HG02642 (cell line): Measurements from ENCODE around the gene AGAP4.
"Not testable (repeated sequence)": the region's sequence is repeated elsewhere in the genome, so short reads cannot be mapped to it uniquely, and the experiment has no call there.

Experiments
- ATAC-seq: cut with Tn5 transposase; IDR thresholded peaks from one replicate; pipeline ENCODE4 v1.9.1; 2021; ENCODE audit warnings: mild to moderate bottlenecking; ENCODE audit not compliant: unreplicated experiment, poor library complexity

AGAP4 gene

DNA sequence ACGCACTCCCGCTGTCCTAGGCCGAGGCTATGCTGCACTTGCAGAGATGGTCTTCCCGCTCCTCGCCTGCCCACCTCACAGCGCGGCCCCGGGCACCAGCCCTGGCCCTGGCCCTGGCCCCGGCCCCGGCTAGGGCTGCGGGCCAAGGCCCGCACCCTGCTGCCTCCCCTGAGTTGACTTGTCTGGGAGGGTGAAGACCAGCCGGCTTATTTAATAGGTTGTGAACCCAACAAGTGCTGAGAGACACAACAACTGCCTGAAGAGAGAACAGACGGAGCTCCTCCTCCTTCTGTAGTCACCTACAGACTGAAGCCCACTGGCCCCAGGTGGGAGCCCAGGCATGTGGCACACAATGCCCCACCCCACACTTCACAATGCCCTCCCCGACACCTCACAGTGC lies at the start of gene AGAP4:
TSS of gene AGAP4 (minus strand) at position 101 of the 400 bp plus-strand sequence. CDS start 153 bp downstream, outside the sequence.
- ATAC-seq = not testable (repeated sequence)

DNA sequence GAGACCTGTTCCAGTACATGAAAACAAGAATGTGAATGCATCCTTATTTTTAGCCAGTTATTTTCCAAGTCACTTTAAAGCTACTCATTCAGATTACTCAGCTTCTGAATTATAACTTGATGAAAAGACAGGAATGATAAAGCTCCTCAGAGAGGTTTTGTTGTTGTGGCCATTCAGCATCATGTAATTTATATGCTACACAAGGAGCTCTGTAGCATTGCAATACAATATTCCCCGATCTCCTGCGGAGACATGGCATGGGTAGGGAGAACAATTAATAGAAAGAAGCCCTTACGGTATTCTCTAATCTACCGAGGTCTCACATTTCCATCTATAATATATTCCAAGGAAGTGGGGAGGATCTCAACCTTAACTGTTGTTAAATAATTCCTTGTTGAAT lies 43.4 kb upstream of the AGAP4 start:
- not testable (repeated sequence) for ATAC-seq

DNA sequence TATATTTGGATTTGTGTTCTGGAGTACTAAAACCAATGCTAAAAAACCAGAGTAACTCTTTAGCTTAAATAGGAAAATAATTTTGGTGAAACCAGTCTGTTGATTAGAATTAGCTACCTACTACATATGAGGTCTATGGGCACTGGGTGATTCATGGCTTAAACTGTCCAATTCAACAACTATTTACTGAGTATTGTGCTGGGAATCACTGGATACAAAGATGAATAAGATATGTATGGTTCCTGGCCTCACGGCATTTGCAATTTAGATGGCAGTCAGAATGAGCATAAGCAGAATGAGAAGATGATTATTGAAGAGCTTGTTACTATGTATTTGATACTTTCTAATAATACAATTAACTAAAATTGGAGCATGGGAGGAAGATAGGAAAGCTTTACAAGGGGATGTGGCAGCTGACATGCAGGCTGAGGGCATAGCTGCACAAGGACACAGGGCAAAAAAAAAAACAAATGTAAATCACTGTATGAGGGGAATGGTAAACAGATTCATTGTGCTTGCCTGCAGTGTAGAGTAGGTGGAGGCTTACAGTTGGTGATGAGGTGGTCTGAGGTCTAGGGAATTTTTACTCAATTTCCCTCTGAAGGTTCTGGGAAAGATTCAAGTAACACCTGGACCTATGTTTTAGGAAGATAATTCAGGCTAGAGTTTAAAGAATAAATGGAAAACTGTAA lies 42.4 kb upstream of the AGAP4 start:
- not testable (repeated sequence) for ATAC-seq

DNA sequence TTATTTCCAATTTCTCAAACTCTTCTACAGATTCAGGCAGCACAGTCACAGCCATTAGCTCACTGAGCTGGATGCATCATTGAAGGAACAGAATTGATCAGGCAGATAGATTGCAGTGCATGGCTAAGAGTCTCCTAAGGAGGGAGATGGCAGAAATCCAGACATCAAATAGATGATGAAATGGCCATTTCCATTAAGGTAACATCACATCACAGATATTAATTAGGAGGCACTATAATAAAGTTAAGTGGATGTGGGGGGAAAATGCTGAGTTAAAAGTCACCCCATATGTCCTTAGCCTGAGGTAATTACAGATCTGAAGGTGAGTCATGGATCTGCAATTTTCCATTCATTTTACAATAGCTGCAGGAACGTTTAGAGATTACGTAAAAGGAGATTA lies 35.6 kb upstream of the AGAP4 start:
- ATAC-seq = not testable (repeated sequence)

DNA sequence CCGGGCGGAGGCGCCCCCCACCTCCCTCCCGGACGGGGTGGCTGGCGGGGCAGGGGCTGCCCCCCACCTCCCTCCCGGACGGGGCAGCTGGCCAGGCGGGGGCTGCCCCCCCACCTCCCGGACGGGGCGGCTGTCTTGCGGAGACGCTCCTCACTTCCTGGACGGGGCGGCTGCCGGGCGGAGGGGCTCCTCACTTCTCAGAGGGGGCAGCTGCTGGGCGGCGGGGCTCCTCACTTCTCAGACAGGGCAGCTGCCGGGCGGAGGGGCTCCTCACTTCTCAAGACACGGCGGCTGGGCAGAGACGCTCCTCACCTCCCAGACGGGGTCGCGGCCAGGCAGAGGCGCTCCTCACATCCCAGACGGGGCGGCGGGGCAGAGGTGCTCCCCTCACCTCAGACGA lies 18.1 kb upstream of the AGAP4 start:
- ATAC-seq = not testable (repeated sequence)

DNA sequence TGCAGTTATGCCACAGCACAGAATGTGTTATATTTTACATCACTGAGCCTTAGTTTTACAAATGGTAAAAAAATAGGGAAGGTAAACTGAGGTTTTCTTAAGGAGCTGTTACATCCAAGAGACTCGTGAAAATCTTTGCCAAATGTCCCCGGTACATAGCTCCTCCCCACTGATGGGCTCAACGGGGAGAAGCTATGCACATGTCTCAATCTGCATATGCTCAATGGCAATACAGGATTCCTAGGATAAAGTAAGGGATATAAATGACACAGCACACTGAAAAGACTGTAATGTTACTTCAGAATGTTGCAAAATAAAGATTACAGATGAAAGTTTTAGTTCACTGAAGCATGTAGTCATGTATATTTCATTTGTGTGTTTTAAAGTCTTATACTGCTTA lies 17.0 kb upstream of the AGAP4 start:
- ATAC-seq = not testable (repeated sequence)

DNA sequence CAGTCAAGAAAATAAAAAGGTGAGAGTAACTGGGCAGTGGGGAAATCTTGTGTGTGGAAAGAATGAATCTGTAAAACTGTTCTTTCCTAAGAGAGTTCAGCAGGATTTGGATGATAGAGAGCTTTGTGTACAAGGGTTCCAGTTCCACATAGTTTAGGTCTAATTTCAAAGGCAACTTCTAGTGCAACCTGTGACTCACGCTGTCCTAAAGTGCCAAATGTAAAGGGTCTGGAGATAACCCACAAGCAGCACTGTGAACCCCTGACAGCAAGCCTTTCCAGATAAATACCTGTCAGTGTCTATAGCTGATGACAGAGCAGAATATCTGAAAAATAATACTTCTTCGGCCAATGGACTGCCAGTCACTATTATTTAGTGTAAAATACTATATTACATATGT lies 16.3 kb upstream of the AGAP4 start:
- ATAC-seq = not testable (repeated sequence)

DNA sequence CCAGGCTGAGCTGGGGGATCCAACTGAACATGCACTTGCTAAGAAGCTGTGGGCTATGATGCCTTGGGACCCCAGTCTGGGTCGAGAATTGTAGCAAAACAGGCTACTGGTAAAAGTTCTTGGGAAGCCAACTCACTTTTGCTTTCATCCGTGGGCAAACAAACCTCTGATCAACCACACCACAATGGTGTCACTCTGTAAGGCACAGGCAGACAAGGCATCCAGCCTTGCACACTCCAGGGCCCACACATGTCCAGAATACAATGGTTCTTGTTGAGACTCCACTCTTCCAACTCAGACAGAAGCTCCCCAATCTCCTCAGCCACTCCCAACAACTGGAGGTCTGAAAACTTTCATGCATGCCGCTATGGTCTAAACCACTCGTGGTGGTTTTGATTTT lies 10.6 kb upstream of the AGAP4 start:
- ATAC-seq = not testable (repeated sequence)

DNA sequence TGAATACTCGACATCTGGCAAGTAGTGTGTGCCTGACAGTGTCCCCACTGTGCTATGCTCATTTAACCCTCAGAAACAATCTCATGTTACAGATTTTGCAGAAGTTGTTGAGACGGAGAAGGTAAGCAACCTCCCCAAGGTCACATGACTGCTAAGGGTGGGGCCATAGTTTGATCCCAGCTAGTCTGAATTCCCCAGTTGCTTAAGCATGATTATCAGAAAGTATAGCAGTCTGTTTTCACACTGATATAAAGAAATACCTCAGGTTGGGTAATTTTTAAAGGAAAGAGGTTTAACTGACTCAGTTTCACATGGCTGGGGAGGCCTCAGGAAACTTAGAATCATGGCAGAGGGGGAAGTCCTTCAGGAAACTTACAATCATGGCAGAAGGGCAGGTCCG lies 1.2 kb upstream of the AGAP4 start:
- not testable (repeated sequence) for ATAC-seq

DNA sequence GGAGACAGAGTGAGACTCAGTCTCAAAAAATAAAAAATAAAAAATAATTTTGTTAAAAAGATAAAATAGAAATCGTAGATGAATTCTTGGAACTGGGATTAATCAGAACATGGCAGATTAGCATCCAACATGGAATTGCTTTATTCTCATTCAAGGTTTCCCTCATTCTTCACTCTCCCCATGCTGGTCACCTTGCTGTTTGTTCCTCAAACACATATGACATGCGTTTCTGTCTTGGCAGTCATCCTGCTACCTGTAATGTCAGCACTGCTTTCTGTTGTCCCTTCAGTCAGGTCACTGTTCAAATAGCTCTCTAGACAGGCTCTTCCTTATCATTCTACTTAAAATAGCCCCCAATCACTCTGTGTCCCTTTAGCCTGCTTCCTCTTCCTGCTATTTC lies 24.4 kb downstream of the AGAP4 start:
- ATAC-seq = not testable (repeated sequence)

DNA sequence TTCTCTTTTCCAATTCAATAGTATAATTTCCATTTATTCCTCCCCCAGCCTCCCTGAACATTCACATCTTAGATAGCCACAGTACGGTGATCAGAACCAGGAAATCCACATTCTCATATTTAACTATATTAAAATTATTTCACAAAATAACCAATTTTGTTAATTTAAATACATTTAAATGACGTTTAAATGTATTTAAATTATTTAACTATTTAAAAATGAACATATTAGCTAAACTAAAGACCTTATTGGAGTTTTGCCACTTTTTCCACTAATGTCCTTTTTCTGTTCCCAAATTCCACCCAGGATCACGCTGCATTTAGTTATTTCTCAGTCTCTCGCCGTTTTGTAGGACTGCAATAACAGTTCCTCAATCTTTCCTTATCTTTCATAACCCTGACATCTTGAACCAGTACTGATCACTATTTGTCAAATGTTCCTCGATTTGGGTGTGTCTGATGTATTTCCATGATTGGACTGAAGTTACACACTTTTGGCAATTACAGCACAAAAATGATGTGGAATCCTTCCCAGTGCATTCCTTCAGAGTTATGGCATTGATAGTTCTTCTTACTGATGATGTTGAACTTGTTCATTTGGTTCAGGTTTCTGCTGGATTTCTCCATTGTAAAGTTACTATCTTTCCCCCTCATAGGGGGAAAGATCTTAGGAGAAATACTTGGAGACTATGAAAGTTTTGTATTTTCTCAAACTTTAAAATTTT lies 27.0 kb downstream of the AGAP4 start:
- not testable (repeated sequence) for ATAC-seq

DNA sequence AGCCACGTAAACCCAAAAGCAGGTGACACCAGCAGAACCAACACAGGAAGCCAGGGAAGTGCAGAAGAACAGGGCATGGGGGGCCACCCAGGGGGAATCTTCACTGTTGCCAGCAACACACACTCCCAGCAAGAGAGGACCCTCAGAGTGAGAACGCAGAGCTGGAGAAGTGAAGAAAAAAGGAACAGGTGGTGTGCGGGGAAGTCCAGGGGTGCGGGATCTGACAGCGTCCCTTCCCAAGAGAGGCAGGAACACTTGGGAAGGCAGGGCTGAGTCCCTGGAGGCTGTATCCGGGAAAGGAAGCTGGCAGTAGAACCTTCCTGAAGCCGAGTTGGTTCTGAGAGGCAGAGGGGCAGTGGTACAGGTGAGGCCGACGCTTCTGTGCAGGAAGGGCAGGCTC lies 27.7 kb downstream of the AGAP4 start:
- ATAC-seq = no peak

DNA sequence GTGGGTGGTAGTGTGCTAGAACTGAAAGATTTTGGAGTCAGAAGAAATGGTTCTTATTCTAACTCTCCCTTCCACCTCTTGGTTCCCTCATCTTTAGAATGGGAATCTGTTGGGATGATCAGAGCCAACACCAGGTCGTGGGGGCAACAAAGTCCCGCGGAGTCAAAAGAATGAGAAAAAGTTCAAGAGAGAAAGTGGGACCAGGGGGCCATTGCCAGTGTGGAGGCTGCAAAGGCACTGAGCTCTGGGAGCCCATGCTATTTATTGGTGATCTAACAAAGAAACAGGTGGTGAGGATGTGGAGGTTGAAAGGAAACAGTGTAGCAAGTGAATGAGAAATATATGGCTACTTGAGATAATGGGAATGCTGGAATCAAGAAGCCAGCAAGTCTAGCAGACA lies 29.4 kb downstream of the AGAP4 start:
- ATAC-seq = no peak

DNA sequence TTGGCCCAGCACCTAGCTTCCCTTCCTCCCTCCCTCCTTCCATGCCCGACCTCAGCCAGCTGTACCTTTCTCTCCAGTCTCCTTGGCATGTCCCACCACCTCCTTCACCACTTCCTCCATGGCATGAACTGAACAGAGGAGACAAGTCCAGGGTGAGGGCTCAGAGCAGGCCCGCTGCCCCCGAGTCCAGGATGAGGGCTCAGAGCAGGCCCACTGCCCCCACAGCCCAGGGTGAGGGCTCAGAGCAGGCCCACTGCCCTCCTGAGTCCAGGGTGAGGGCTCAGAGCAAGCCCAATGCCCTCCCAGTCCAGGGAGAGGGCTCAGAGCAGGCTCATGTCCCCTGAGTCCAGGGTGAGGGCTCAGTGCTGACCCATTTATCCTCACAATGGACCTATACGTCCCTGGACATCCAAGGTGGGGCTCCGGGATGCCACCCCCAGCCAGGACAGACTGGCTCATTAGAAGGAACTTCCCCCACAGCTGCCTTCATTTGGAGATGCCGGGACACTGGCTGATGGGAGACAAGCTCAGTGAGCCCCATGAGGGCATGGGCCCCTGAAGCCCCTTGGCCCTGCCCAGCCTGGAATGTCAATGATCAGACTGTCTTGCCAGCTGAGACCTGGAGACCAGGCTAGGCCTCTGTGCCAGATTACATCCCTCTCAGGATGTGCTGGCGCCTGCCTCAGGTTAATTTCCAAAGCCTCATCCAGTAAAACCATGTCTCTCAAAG lies 30.0 kb downstream of the AGAP4 start:
- ATAC-seq = no peak

DNA sequence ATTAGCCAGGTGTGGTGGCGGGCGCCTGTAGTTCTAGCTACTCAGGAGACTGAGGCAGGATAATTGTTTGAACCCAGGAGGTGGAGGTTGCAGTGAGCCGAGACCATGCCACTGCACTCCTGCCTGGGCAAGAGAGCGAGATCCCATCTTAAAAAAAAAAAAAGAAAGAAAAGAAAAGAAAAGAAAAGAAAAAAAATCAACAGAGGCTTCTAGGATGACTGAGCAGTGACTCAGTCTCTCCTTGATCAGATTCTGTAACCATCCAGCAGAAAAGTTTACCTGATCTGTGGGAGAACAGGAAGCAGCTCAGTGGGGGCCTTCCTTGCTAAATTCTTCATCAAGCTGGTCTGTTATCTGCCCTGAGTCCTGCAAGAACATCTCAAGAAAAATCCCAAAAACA lies 33.2 kb downstream of the AGAP4 start:
- ATAC-seq = not testable (repeated sequence)

DNA sequence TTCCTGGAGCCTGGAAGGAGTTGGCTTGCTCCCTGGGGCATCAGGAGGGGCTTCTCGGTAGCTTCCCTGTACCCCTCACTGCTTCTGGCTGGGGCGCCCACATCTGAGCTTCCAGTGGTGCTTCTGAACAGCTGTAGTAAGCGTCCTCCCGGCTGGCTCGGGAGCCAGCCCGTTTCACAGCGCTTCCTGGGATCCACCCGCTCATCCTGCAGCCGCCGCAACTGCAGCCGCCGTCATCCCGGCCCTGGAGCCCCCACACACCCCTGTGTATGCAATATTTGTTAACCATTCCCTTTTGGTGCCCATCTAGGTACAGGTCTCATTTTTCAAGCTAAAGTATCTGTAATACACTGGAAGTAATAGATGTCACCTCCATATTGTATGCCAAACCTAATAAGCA lies 34.3 kb downstream of the AGAP4 start:
- ATAC-seq = not testable (repeated sequence)

DNA sequence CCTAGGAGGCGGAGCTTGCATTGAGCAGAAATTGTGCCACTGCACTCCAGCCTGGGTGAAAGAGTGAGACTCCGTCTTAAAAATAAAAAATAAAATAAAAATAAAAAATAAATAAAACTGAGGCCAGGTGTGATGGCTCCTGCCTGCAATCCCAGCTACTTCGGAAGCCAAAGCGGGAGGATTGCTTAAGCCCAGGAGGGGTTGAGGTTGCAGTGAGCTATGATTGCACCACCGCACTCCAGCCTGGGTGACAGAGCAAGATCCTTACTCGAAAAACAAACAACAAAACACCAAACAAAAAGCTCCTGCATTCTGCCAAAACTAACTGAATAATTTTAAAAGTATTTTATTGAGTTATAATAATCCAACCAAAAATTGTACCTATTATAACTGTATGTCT lies 36.2 kb downstream of the AGAP4 start:
- ATAC-seq = no peak

DNA sequence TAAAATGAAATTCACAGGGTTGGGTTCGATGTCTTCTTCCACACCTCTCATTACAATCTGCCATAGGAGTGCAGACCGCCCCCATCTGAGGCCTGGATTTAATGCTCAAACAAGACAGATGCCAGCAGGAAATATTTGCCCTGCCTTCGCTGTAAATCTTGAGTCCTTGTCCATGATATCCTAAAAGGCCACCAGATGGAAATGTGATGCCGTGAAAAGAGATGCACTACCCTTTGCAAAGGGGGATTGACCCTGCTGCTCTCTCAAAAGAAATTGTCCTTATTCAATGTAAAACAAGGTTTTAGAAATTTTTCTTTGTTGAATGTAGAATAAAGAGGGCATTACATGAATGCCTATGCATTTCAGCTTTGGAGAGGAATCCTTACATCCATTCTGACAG lies 37.5 kb downstream of the AGAP4 start:
- ATAC-seq = no peak

DNA sequence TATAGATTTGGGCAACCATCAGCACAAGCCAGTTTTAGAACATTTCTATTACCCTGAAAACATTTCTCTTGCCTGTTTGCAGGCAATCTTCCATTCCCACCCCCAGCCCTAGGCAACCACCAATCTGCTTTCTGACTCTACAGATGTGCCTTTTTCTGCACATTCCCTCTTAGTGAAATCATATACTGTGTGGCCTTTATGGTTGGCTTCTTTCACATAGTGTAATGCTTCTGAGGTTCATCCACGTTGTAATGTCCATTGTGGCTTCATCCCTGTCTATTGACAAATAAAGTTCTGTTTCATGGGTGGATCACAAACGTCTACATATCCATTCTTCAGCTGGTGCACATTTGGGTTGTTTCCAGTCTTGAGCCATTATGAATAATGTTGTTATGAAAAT lies 42.3 kb downstream of the AGAP4 start:
- not testable (repeated sequence) for ATAC-seq

DNA sequence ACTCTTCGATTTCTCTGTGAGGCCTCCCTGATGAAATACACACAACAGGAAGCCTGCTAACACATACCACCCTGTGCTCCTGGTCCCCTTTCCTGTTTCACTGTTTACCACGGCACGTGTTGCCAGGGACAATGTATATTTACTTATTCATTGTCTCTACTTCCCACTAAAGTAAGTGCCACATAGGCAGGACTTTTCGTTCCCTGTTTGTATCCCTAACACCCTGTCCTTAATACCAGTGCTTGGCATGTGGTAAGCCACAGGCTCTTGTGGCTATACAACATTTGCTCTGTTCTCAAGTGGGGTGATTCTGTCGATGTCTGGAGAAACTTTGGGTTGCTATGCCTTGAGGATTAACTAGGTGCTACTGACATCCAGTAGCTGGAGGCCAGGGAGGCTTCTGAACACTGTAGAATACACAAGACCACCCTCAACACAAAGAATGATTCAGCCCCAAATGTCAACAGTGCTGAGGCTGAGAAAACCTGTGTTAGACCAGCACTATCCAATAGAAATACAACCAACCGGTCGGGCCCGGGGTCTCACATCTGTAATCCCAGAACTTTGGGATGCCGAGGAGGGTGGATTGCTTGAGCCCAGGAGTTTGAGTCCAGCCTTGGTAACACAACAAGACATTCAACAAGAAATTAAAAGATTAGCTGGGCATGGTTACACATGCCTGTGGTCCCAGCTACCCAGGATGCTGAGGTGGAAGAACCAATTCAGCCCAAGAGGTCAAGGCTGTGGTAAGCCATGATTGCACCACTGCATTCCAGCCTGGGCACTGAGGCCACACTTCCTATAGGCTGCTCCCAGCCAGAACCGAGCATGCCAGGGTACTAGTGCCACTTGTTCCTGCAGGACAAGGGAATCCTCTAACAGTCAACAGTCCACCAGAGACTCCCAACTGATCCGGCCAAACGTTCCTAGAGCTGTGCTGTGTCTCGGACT lies 44.0 kb downstream of the AGAP4 start:
- ATAC-seq = not testable (repeated sequence)
